GM12878 (cell line): ENCODE data around the gene CRYGN. TPM values are rescaled to one million over a fixed set of nuclear protein-coding genes. Genes with fewer than 3 reads are reported as not detected.

Experiments
- BMI1 ChIP-seq: fragments of 450-650 bp; IDR thresholded peaks from 2 replicates; pipeline ENCODE4 v1.6.1; 2016; ENCODE audit warnings: mild to moderate bottlenecking, moderate library complexity, borderline replicate concordance
- CBFB ChIP-seq: IDR thresholded peaks from 2 replicates; pipeline ENCODE4 v1.6.1; 2016; ENCODE audit warnings: antibody characterized with exemption, low read depth
- CHD2 ChIP-seq: IDR thresholded peaks from 2 replicates; pipeline ENCODE4 v1.6.1; 2011; ENCODE audit warnings: low read depth, low read length, improper control_type of control experiment, borderline replicate concordance
- GABPA ChIP-seq: IDR thresholded peaks from 2 replicates; pipeline ENCODE4 v1.6.1; 2014; ENCODE audit warnings: antibody characterized with exemption, low read depth, mild to moderate bottlenecking, inconsistent platforms
- GATAD2B ChIP-seq: fragments of 450-650 bp; conservative IDR thresholded peaks from 2 replicates; pipeline ENCODE4 v1.6.1; 2017; ENCODE audit warnings: low read depth, mild to moderate bottlenecking, moderate library complexity
- HDAC6 ChIP-seq: fragments of 200-600 bp; sonication (generic); IDR thresholded peaks from one replicate; pipeline ENCODE4 v1.8.0; 2017; ENCODE audit warnings: antibody characterized with exemption; ENCODE audit not compliant: unreplicated experiment
- KAT2A ChIP-seq: conservative IDR thresholded peaks from 2 replicates; pipeline ENCODE4 v1.6.1; 2011; ENCODE audit warnings: low read depth, low read length; ENCODE audit not compliant: control insufficient read depth
- PAX8 ChIP-seq: fragments of 450-650 bp; IDR thresholded peaks from 2 replicates; pipeline ENCODE4 v1.6.1; 2017; ENCODE audit warnings: mild to moderate bottlenecking, moderate library complexity
- RAD51 ChIP-seq: fragments of 450-650 bp; IDR thresholded peaks from 2 replicates; pipeline ENCODE4 v1.6.1; 2016; ENCODE audit warnings: moderate library complexity, mild to moderate bottlenecking, inconsistent platforms
- RCOR1 ChIP-seq: conservative IDR thresholded peaks from 2 replicates; pipeline ENCODE4 v1.6.1; 2012; ENCODE audit warnings: low read depth, low read length, improper control_type of control experiment
- SIX5 ChIP-seq: IDR thresholded peaks from 2 replicates; pipeline ENCODE4 v1.6.1; 2011; ENCODE audit warnings: mild to moderate bottlenecking, low read depth, low read length, moderate library complexity; ENCODE audit not compliant: severe bottlenecking
- SMAD1 ChIP-seq: fragments of 450-650 bp; IDR thresholded peaks from 2 replicates; pipeline ENCODE4 v1.6.1; 2018; ENCODE audit warnings: mild to moderate bottlenecking, low read depth; ENCODE audit not compliant: partially characterized antibody
- SP1 ChIP-seq: IDR thresholded peaks from one replicate; pipeline ENCODE4 v1.6.1; 2011; ENCODE audit warnings: low read depth, low read length
- SREBF1 ChIP-seq: IDR thresholded peaks from 2 replicates; pipeline ENCODE4 v1.6.1; 2012; ENCODE audit warnings: mild to moderate bottlenecking, low read length
- TBL1XR1 ChIP-seq: IDR thresholded peaks from 2 replicates; pipeline ENCODE4 v1.6.1; 2012; ENCODE audit warnings: low read depth, low read length, improper control_type of control experiment
- ZBED1 ChIP-seq: IDR thresholded peaks from 2 replicates; pipeline ENCODE4 v1.6.1; 2016; ENCODE audit warnings: borderline replicate concordance
- ZNF217 ChIP-seq: fragments of 450-650 bp; IDR thresholded peaks from 2 replicates; pipeline ENCODE4 v1.6.1; 2017; ENCODE audit warnings: antibody characterized with exemption, mild to moderate bottlenecking
- ZNF622 ChIP-seq: fragments of 450-650 bp; IDR thresholded peaks from 2 replicates; pipeline ENCODE4 v1.6.1; 2017; ENCODE audit warnings: mild to moderate bottlenecking, inconsistent platforms
- ZZZ3 ChIP-seq: IDR thresholded peaks from 2 replicates; pipeline ENCODE4 v1.6.1; 2011; ENCODE audit warnings: low read depth; ENCODE audit not compliant: control insufficient read depth, insufficient read length
- polyA plus RNA-seq, 11 experiments: library from polyadenylated mRNA; depleted of rRNA in 4 of 11; unstranded in 6 of 11; stranded (reverse) in 5 of 11; fragments of >200 nt; fragmentation: Nextera tagmentation in 4 of 11; fragmentation: Illumina TruSeq in 1 of 11; extraction: Ambion mirVana in 4 of 11; extraction: Trizol in 1 of 11; gene quantifications; 1 replicate in 1 of 11; 2 replicates in 10 of 11; pipeline versions ENCODE4 v1.2.1 to v1.2.3, GENCODE V29; 2011 to 2016; ENCODE audit warnings: inconsistent platforms in 2 of 11, missing spikeins in 2 of 11, low read depth in 1 of 11
- total RNA-seq, 4 experiments: library from RNA; depleted of rRNA in 3 of 4; stranded (reverse); fragments of >200 nt in 3 of 4; fragmentation: Illumina TruSeq in 1 of 4; extraction: Trizol in 1 of 4; gene quantifications; 2 replicates each; pipeline versions ENCODE4 v1.2.1 to v1.2.3, GENCODE V29; 2013 to 2021
- TF ChIP-seq, protein P1 (sequence below): IDR thresholded peaks from 2 replicates; pipeline ENCODE4 v1.6.1; 2011; ENCODE audit warnings: mild to moderate bottlenecking, low read depth, low read length, moderate library complexity; ENCODE audit not compliant: insufficient replicate concordance
- TF ChIP-seq, protein P2 (sequence below): fragments of 450-650 bp; IDR thresholded peaks from 2 replicates; pipeline ENCODE4 v1.6.1; 2017; ENCODE audit warnings: mild to moderate bottlenecking, moderate library complexity
- TF ChIP-seq, protein P3 (sequence below): IDR thresholded peaks from 2 replicates; pipeline ENCODE4 v1.6.1; 2011; ENCODE audit warnings: borderline replicate concordance, low read depth, mild to moderate bottlenecking, moderate library complexity, low read length; ENCODE audit not compliant: insufficient read depth, poor library complexity, severe bottlenecking
- TF ChIP-seq, protein P4 (sequence below): fragments of 450-650 bp; conservative IDR thresholded peaks from 2 replicates; pipeline ENCODE4 v1.6.1; 2017; ENCODE audit warnings: mild to moderate bottlenecking, moderate library complexity

CRYGN gene
- total and polyA plus RNA-seq, 10 of the 15 experiments (the other 5 are each of a cell fraction or from before 2014, with no cell fraction given): not detected

DNA sequence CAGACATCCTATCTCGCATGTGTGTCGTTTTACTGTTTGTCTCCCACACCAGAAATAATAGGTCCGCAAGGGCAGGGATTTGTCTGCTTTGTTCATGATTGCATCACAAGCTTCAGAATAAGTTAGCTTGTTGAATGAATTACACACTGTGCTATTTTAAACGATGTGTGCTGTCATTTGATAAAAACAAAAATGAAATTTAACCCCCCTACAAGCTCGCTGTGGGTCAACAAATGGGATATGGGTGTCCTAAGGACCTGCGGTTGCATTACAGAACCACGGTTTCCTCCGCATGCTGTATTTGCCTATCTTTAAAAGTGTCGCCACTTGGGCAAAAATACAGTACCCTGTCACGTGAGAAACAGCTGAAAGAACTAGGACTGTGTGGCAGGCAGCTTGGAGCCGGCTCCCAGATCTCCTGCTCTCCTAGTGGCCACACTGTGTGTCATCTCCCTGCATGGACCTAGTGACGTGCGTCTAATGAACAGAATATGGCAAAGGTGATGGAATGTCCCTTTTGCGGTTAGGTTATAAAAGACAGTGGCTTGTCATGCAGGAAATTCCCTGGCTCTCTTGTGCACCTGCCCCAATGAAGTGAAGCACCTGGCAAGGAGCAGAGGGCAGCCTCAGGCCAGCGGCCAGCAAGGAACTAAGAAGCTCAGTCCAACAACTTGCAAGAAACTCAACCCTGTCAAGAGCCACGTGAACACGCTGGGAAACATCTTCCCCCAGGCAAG lies 32.9 kb upstream of the CRYGN start (continued):
- TF ChIP-seq ZNF217: peak; percentile 50; the same call in 1 of the 2 replicates
- peak; percentile 80; the same call in 1 of the 2 replicates for TF ChIP-seq ZBED1
- TF ChIP-seq, protein P1, sequence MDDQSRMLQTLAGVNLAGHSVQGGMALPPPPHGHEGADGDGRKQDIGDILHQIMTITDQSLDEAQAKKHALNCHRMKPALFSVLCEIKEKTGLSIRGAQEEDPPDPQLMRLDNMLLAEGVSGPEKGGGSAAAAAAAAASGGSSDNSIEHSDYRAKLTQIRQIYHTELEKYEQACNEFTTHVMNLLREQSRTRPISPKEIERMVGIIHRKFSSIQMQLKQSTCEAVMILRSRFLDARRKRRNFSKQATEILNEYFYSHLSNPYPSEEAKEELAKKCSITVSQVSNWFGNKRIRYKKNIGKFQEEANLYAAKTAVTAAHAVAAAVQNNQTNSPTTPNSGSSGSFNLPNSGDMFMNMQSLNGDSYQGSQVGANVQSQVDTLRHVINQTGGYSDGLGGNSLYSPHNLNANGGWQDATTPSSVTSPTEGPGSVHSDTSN: peak; percentile 41
- no peak for TF ChIP-seq SREBF1
- TF ChIP-seq CHD2: 0 out of 2 replicates have a peak, but pooled peaks have one; percentile 25
- TF ChIP-seq ZZZ3: no peak
- TF ChIP-seq RAD51: peak; percentile 68; the same call in 1 of the 2 replicates
- no peak for TF ChIP-seq GABPA
- TF ChIP-seq, protein P2, sequence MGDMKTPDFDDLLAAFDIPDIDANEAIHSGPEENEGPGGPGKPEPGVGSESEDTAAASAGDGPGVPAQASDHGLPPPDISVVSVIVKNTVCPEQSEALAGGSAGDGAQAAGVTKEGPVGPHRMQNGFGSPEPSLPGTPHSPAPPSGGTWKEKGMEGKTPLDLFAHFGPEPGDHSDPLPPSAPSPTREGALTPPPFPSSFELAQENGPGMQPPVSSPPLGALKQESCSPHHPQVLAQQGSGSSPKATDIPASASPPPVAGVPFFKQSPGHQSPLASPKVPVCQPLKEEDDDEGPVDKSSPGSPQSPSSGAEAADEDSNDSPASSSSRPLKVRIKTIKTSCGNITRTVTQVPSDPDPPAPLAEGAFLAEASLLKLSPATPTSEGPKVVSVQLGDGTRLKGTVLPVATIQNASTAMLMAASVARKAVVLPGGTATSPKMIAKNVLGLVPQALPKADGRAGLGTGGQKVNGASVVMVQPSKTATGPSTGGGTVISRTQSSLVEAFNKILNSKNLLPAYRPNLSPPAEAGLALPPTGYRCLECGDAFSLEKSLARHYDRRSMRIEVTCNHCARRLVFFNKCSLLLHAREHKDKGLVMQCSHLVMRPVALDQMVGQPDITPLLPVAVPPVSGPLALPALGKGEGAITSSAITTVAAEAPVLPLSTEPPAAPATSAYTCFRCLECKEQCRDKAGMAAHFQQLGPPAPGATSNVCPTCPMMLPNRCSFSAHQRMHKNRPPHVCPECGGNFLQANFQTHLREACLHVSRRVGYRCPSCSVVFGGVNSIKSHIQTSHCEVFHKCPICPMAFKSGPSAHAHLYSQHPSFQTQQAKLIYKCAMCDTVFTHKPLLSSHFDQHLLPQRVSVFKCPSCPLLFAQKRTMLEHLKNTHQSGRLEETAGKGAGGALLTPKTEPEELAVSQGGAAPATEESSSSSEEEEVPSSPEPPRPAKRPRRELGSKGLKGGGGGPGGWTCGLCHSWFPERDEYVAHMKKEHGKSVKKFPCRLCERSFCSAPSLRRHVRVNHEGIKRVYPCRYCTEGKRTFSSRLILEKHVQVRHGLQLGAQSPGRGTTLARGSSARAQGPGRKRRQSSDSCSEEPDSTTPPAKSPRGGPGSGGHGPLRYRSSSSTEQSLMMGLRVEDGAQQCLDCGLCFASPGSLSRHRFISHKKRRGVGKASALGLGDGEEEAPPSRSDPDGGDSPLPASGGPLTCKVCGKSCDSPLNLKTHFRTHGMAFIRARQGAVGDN: peak; percentile 64
- no peak for TF ChIP-seq BMI1
- TF ChIP-seq GATAD2B: 0 out of 2 replicates have a peak, but pooled peaks have one; percentile 58
- TF ChIP-seq KAT2A: no peak
- TF ChIP-seq SP1: peak; percentile 72
- peak; percentile 97 for TF ChIP-seq CBFB
- TF ChIP-seq, protein P3, sequence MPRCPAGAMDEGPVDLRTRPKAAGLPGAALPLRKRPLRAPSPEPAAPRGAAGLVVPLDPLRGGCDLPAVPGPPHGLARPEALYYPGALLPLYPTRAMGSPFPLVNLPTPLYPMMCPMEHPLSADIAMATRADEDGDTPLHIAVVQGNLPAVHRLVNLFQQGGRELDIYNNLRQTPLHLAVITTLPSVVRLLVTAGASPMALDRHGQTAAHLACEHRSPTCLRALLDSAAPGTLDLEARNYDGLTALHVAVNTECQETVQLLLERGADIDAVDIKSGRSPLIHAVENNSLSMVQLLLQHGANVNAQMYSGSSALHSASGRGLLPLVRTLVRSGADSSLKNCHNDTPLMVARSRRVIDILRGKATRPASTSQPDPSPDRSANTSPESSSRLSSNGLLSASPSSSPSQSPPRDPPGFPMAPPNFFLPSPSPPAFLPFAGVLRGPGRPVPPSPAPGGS: no peak
- TF ChIP-seq ZNF622: no peak
- TF ChIP-seq PAX8: no peak
- TF ChIP-seq, protein P4, sequence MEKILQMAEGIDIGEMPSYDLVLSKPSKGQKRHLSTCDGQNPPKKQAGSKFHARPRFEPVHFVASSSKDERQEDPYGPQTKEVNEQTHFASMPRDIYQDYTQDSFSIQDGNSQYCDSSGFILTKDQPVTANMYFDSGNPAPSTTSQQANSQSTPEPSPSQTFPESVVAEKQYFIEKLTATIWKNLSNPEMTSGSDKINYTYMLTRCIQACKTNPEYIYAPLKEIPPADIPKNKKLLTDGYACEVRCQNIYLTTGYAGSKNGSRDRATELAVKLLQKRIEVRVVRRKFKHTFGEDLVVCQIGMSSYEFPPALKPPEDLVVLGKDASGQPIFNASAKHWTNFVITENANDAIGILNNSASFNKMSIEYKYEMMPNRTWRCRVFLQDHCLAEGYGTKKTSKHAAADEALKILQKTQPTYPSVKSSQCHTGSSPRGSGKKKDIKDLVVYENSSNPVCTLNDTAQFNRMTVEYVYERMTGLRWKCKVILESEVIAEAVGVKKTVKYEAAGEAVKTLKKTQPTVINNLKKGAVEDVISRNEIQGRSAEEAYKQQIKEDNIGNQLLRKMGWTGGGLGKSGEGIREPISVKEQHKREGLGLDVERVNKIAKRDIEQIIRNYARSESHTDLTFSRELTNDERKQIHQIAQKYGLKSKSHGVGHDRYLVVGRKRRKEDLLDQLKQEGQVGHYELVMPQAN: peak; percentile 39; the same call in 1 of the 2 replicates
- no peak for TF ChIP-seq RCOR1
- no peak for TF ChIP-seq SIX5
- peak; percentile 29; the same call in 1 of the 2 replicates for TF ChIP-seq TBL1XR1
- no peak for TF ChIP-seq SMAD1
- no peak for TF ChIP-seq HDAC6
